Measurements from ENCODE around the gene GPR17. TPM values are rescaled to one million over a fixed set of nuclear protein-coding genes. Genes with fewer than 3 reads are reported as not detected.

GPR17 gene
- total RNA-seq, 1 donor = not detected

DNA sequence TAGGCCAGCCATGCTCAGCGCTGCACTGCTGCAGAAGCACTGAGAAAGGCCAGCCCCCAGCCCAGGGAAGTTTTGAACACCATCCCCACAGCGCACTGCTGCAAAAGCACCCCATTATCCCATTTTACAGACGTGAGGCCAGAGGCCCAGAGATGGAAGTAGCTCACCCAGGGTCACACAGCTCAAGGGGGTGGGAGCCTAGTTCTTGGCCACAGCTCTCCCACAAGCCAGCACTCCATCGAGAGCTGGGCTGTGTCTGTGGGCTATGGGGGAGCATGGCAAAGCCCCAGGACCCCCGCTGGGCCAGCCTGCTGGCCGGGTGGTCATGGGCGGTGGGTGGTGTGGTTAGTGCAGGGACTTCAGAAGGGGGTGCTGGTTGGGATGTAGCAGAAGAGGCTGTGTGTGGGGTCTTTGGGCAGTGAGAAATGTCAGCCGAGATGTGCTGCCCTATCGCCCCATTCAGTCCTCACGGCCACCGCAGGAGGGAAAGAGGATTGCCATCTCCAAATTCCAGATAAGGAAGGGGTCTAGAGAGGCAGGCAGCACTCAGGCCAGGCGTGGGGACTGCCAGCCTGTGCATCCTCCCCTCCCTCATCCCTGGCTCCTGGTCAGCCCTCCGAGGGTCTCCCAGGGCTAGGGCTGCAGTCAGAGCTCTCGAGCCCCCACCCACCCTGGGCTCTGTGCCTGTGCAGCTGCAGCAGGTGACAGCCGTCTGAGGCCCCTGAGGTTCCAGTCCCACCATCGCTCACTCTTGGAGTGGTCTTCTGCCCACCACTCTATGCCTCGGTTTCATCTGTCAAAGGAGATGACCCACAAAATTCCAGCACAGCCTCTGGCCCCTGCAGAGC is 17.0 kb upstream of the GPR17 start:
- DNase-seq (ENCODE audit: low read depth in 2 of 3, low spot score in 2 of 3) = no peak

DNA sequence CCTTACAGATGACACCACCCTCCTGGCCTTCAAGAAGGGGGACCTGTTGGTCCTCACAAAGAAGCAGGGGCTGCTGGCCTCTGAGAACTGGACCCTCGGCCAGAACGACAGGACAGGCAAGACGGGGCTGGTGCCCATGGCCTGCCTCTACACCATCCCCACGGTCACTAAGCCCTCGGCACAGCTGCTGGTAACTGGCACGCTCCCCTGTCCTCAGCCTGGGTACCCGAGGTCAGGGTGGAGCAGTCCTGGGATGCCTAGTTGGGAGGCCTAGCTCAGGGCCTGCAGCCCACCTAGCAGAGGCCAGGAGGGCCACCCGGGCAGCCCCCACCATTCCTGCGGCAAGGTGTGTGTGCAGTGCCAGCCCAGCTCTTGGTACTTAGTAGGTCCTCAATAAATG is 16.3 kb upstream of the GPR17 start:
- no peak for DNase-seq (ENCODE audit: low read depth in 2 of 3, low spot score in 2 of 3)

DNA sequence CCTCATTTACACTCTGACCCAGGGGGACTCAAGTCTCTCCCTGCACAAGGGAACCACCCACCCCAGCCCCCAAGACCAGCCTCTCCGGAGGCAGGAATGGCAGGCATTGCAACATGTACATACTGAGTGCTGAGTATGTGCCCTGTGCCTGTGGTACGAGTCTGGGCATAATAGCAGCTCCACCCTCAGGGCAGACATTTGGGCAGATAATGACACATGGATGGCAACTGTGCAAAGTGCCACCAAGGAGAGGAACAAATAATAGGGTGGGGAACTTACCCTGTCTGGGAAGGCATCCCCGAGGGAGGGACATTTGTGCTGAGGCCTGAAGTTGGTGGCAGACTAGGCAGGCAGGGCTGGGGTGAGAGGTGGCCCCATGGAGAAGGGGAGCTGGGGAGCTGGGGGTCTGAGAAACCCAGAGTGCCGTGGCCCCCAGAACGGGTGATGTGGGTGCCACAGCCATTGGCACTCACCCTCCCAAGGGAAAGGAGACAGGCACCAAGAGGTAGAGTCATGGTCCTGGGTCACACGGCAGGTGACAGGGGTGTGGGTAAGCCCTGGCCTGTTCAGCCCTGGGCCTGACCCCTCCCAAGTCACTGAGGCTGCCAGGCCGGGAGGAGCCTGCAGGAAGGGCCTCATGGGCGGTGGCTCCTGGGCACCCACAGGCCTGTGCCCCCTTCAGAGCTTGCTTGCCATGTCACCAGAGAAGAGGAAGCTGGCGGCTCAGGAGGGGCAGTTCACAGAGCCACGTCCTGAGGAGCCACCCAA is 15.7 kb upstream of the GPR17 start:
- peak in 1 of 3 donors; percentile 60 for DNase-seq (ENCODE audit: low read depth in 2 of 3, low spot score in 2 of 3)

DNA sequence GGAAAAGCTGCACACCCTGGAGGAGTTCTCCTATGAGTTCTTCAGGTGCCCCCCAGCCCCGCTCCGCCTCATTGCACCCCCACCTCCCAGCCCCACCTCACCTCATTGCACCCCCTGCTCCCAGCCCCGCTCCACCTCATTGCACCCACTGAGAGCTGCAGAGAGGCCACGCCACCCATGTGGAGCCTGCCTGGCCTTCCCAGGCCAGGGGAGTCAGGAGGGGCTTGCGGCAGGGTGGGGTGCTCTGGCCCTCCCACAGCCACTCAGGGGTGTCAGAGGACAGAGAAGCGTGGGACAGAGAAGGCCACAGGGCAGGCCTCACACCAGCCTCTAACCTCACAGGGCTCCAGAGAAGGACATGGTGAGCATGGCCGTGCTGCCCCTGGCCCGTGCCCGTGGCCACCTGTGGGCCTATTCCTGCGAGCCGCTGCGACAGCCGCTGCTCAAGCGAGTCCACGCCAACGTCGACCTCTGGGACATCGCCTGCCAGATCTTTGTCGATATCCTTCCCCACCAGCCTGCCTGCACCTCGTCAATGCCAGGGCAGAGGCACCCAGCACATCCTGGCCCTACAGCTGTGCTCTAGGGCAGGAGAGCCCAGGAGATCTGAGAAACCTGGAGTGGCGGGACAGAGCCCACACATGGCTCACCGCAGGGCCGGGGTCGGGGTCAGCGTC is 15.0 kb upstream of the GPR17 start:
- no peak for DNase-seq (ENCODE audit: low read depth in 2 of 3, low spot score in 2 of 3)

DNA sequence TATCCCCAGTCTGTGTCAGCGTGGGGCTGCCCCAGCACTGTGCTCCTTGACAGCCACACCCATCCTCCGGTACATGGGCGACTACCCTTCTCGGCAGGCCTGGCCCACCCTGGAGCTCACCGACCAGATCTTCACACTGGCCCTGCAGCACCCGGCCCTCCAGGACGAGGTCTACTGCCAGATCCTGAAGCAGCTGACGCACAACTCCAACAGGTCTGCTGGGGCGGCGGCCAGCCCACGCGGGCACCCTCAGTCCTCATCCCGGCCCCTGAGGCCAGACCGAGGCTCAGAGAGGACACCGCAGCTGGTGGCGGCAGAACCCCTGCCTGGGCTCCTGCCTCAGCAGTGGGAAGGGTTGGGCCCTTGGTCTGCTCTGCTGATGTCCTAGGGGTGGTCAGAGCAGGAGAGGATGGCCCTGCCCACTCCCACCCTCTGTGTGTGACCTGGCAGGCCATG is 14.4 kb upstream of the GPR17 start:
- no peak for DNase-seq (ENCODE audit: low read depth in 2 of 3, low spot score in 2 of 3)

DNA sequence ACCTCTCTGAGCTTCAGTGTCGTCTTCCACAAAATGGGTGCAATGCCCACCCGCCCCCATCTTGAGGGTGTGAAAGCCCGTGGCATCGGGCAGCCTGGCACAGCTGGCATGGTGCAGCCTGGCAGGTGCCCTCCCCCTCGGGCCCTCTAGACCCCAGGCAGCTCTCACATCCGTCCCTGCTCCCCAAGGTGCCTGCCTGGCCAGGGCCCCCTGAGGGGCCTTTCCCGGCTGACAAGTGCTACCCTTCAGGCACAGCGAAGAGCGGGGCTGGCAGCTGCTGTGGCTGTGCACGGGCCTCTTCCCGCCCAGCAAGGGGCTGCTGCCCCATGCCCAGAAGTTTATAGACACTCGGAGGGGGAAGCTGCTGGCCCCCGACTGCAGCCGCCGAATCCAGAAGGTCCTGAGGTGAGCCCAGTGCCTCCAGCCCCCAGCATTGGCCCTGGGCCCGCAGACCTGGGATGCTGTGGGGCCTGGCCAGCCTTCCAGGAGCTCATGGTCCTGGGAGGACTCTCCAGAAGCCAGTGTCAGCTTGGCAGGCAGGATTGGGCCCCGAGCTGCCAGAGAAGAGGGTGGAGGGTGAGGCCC is 13.9 kb upstream of the GPR17 start:
- DNase-seq (ENCODE audit: low read depth in 2 of 3, low spot score in 2 of 3) = no peak

DNA sequence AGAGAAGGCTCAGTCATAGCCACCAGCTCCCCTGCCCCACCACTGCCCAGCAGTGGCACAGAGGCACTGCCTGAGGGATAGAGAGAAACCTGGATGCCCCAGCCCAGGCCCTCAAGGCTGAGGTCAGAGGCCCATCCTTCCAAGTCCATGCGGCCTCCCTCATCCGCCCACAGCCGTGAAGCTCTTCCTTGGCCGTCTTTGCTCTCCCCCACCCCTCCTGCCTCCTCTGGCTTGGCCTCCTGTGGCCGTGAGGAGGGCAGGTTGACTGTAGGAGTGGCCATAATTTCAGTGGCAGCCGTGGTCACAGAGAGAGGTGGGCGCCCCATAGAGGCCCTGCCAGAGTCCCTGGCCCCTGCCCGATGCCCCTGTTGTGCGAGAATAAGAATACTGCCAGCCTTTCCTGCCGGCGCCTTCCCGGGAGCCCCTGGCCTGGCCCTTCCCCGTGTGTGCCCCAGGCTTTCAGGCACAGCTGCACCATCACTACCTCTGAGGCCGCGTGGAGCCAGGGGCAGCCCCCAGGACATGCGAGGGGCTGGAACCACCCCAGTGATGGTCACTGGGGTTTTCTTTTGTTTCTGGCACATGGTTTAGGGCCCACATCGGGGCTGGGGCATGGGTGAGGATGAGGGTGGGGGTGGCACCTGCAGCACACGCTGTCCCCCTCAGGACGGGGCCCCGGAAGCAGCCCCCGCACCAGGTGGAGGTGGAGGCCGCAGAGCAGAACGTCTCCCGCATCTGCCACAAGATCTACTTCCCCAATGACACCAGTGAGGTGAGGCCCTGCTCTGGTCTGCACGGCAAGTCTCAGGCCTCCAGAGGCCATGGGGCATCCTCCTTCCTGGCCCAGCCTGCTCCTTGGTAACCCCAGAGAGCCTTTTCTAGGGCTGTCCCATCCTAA is 13.1 kb upstream of the GPR17 start:
- DNase-seq (ENCODE audit: low read depth in 2 of 3, low spot score in 2 of 3) = no peak

DNA sequence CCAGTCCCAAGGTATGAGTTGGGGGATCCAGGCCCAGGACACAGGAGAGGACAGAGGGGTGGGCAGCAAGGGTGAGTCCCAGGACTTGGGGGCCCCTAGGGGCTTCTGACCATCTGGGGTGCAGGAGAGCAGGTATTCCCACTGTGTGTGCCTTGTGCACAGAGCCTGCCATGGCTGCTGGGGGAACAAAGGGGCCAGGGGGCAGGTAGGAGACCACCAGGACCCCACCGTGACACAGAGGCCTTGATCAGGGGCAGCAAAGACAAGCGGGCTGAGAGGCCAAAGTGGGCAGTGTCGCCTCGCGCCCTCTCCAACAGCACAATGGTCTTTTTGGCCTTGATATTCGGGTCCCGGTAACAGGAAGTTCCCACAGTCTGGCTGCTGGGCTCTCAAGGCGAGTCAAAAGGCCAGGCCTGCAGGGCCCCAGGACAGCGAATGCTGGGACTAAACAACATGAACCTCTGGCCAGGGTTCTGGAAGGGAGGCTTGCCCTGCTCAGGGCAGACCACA is 12.3 kb upstream of the GPR17 start:
- DNase-seq (ENCODE audit: low read depth in 2 of 3, low spot score in 2 of 3) = no peak

DNA sequence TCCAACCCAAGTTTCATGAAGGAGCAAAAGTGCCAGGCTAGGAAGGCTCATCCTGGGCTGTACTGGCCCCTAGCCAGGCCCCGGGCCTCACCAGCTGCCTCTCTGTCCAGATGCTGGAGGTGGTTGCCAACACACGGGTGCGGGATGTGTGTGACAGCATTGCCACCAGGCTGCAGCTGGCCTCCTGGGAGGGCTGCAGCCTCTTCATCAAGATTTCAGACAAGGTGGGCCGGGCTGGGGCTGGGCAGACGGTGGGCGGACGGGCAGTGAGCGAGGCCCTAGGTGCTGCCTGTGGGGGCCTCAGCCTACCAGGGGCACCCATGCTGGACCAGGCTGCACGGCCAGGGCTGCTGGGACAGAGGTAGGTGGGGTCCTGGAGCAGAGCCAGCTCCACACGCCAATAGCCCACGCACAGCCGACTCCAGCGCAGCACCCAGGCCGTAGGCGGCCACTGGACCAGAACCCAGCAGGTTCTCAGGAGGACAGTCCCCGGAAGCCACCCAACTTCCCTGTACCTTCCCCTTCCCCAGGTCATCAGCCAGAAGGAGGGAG is 11.8 kb upstream of the GPR17 start:
- no peak for DNase-seq (ENCODE audit: low read depth in 2 of 3, low spot score in 2 of 3)

DNA sequence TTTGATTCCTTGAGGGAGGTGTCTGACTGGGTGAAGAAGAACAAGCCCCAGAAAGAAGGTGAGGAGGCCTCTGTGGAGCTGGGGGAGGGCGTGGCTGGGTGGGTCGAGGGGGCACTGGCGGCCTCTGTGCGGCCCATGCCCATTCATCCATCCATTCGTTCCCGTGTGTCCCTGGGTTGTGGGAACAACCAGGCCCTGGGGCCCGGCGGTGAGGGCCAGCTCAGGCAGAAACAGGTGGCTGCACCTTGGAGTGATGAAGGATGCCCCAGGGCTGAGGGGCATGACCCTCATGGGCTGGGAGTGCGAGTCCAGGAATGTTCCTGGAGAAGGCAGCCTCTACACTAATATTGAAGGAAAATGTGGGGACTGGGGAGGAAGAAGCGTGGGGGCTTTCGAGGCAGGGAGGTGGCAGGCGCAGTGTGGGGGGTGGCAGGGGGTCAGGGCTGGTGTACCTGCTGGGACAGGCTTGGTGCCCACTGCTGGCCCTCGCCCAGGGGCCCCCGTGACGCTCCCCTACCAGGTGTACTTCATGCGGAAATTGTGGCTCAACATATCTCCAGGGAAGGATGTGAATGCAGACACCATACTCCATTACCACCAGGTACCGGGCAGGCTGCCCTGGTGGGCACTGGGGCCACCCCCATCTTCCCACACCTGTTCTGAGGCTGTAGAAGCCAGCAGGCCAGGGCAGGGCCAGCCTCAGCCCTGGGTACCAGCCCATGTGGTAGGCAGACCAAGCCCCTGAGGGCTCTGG is 11.2 kb upstream of the GPR17 start:
- no peak for DNase-seq (ENCODE audit: low read depth in 2 of 3, low spot score in 2 of 3)

DNA sequence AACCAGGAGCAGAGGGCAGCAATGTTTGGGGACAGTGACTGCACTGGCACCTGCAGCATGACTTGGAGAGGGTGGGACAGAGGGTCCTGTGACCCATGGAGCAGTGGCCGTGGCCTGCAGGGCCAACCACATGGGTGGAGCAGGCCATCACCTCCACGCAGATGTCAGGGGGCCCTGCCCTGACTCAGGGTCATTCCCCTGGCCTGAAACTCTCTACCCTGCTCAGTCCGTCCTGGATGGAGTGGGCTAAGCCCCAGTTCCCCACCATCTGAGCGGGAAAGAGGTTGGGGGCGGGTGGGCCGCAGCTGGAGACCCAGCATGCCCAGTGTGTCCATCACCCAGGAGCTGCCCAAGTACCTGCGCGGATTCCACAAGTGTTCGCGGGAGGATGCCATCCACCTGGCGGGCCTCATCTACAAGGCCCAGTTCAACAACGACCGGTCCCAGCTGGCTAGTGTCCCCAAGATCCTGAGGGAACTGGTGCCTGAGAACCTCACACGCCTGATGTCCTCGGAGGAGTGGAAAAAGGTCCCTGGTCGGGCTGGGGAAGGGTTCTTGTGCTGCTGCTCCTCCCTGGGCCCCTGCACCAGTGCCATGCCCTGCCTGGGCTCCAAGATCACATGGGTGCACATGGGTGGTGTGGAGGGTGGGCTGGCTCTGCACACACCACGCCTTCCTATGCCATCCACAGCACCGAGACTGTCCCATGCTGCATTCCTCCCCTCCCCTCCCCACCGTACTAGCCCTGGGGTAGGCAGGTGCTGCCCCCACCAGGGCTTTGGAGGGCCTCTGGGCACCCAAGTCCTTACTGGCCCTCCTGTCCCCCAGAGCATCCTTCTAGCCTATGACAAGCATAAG is 10.3 kb upstream of the GPR17 start:
- DNase-seq (ENCODE audit: low read depth in 2 of 3, low spot score in 2 of 3) = no peak

DNA sequence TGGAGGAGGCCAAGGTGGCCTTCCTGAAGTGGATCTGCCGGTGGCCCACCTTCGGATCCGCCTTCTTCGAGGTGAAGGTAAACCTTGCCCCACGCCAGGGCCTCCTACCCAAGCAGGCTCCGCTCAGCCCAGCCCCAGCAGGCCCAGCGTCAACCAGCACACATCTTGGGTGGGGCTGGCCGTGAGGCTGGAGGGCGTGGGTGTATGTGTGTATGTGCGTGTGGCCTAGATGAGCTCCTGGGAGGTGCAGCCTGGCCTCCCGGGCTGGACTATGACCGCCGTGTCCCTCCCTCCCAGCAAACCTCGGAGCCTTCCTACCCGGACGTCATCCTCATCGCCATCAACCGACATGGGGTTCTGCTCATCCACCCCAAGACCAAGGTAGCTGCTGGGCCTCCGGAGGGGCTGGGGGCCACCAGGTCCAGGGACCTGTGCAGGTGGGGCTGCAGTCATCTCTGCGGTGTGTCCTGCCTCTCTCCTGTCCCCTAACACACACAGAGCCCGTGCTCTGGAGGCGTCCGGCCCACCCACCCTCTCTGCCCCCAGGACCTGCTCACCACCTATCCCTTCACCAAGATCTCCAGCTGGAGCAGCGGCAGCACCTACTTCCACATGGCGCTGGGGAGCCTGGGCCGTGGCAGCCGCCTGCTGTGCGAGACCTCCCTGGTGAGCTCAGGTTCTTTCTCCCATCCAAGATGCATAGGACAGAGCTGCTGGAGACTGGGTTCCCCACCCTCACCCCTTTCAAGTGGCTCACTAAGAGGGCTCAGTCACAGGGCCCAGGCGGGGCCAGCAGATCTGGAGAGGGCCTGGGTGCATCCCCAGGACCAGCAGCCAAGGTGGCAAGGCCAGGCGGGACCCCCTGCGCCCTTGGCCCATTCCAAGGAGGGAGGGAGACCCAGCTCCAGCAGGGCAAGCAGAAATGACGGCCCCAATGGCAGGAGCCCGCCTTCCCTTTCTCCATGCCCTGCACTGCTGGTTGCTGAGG is 9.4 kb upstream of the GPR17 start:
- no peak for DNase-seq (ENCODE audit: low read depth in 2 of 3, low spot score in 2 of 3)

DNA sequence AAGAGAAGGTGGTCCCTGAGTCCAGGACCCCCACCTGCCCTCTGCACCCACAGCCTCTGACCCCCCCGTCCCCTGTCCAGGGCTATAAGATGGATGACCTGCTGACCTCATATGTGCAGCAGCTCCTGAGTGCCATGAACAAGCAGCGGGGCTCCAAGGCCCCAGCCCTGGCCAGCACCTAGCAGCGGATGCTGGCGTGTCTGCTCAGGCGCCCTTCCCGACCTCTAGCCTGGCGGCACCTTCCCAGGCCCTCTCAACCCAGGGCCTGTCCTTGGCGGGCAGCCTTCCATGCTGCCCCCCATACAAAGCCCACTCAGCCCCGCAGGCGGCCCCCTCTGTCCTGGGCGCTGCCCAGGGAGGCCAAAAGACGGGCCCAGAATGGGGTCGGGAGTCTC is 8.7 kb upstream of the GPR17 start:
- DNase-seq (ENCODE audit: low read depth in 2 of 3, low spot score in 2 of 3) = no peak

DNA sequence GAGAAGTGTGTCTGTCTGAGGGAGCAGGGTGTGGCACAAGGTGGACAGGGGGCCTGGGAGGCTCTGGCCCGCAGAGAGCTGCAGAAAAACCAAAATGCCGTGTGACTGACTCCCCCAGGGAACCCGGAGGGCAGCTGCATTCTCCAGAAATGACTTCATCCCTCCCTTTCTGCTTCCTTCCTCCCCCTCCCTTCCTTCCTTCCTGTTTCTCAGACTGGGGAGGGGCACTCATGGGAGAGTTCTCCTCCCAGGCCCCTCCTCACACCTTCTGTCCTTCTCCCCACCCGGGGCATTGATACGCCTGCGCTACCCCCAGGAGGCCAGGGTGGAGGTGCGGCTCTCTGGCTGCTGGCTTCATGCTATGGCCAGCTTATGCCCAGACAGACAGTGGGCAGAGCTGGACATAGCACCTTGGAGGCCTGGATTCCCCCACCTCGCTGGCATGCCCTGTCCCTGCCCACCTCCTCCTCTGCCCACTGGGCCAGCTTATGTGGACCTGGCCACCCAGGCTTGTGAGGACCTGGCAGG is 8.2 kb upstream of the GPR17 start:
- peak in 1 of 3 donors; percentile 36 for DNase-seq (ENCODE audit: low read depth in 2 of 3, low spot score in 2 of 3)

DNA sequence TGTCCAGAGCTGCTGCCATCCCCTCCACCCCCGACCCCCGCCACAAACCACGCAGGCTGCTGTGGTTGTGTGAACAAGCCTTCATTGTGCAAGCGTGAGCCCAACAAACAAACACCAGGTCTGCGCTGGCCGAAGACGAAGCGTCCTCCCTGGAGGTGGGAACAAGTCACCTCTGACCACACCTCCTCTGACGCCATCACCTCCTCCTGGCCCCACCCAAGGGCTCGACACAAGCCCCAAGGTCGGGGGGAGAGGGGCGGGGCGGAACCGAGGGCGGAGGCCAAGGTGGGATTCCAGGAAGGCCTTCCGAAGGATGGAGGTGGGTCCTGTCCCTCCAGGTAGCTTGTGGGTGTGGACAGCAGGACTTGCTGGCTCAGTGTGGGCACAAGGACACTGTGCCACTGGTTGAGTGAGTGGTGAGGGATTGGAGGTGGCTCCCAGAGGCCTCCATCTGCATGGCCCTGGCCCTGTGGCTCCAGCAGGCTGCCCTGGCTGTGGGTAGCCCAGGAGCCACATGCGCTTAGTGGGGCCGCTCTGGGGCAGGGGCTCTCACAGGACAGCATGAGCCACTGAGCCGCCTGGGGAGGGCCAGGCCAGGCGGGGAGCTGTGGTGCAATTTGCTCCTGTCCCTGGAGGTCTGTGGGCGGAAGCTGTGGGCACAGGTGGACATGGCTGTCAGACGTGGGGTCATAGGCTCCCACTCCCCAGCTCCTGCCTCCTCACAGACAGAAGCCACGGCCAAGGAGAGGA is 7.4 kb upstream of the GPR17 start:
- no peak for DNase-seq (ENCODE audit: low read depth in 2 of 3, low spot score in 2 of 3)

DNA sequence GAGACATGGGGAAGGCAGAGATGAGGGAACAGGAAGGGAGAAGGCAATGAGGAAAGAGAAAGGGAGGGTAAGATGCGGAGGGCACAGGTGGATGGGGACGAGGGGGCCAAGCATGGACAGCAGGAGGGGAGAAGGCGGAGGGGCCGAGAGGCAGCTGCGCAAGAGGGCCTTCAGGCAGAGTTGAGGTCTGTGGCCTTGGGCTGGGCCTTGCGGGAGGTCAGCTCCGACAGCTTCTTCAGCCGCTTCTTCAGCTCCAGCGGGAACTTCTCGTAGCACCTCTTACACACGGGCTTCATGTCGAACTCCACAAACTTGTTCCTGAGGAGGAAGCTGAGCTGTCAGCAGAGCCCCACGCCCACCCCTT is 6.9 kb upstream of the GPR17 start:
- no peak for DNase-seq (ENCODE audit: low read depth in 2 of 3, low spot score in 2 of 3)

All from hematopoietic multipotent progenitor cell (in vitro differentiated cells).